HTERT RPE-1 (cell line): Measurements from ENCODE around the gene DLEC1.
"Not testable (repeated sequence)": the region's sequence is repeated elsewhere in the genome, so short reads cannot be mapped to it uniquely, and the experiment has no call there.

Experiments used
- in situ Hi-C: fragments of 300-500 bp; cut with MboI; formaldehyde crosslinking; loops from 4 replicates; pipeline ENCODE4 v1.14.3; 2020; ENCODE audit warnings: low sequenced_read_pairs

Gene DLEC1

DNA sequence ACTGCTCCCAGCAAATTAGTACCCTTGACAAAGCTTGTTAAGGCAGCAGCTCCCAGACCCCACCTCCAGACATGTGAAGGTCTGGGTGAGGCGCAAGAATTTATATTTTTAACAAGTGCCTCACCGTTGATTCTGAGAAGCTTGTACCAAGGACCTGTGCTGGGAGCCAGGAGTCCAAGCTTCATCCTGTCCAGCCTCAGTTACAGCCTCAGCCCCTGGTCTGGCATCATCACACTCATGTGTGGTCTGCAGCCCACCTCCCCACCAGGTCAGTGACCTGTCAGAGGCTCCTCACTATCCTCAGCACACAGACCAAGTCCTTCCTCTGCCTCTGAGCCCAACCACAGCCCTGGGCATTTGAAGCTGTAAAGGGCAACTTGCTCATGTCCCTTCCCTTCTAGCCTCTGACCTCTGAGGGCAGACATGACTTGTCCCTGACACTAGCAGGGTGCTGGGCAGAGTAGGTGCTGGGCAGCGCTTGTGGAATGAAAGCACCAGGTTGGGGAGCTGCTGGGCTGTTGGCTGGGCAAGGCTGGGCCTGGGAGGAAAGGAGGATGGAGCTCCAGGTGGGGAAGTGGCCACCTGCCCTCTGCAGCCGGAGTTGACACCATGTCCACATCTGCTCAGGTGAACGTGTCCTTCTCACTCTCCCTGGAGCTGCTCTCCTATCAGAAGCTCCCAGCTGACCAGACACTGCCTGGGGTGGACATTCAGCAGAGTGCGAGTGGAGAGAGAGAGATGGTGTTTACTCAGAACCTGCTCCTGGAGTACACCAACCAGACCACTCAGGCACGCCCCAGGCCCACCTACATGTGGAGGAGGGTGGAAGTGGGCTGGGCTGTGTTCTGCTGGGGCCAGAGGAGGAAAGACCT lies 81.0 kb downstream of the DLEC1 start:
- in situ Hi-C loops, result no loop called here

GRCh38 chr3:38120693-38121450 lies 81.9 kb downstream of the DLEC1 start:
- in situ Hi-C loops, result no loop called here

GRCh38 chr3:38121451-38121831 lies 82.4 kb downstream of the DLEC1 start:
- in situ Hi-C loops, result no loop called here

- in situ Hi-C loops, result no loop called here
Measured at GRCh38 chr3:38121832-38122461, 82.9 kb downstream of the DLEC1 start.

- in situ Hi-C loops, result no loop called here
Measured at GRCh38 chr3:38122712-38123290, 83.8 kb downstream of the DLEC1 start.

DNA sequence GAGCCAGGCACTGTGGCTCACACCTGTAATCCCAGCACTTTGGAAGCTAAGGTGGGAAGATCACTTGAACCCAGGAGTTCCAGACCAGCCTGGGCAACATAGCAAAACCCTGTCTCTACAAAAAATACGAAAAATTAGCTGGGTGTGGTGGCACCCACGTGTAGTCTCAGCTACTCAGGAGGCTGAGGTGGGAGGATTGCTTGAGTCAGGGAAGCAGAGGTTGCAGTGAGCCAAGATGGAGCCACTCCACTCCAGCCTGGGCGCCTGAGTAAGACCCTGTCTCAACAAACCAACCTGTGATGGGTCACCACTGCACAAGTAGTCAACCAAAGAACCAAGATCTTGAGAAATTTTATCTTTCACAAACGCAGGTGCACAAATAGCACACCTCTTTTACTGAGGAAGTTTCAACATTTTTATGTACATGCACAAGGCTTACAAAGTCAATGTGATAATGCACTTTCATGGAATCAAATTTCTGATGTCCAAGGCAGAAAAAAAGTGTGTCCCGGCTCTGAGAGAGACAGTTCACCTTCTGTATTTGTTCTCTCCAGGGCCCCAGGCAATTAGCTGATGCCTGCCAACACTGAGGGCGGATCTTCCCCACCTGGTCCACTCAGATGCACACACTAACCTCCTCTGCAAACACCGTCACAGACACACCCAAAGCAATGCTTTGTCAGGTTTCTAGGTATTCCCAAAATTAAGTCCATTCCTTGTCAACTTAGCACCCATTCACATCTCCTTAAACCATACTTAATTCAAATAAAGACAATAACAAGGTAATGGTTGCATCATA lies 85.5 kb downstream of the DLEC1 start:
- in situ Hi-C loops, result no loop called here

- in situ Hi-C loops, result no loop called here
Measured at GRCh38 chr3:38125305-38126120, 86.5 kb downstream of the DLEC1 start.

GRCh38 chr3:38126121-38126892 lies 87.3 kb downstream of the DLEC1 start:
- in situ Hi-C loops, result no loop called here

- in situ Hi-C loops, result no loop called here
Measured at GRCh38 chr3:38127611-38128302, 88.7 kb downstream of the DLEC1 start.

DNA sequence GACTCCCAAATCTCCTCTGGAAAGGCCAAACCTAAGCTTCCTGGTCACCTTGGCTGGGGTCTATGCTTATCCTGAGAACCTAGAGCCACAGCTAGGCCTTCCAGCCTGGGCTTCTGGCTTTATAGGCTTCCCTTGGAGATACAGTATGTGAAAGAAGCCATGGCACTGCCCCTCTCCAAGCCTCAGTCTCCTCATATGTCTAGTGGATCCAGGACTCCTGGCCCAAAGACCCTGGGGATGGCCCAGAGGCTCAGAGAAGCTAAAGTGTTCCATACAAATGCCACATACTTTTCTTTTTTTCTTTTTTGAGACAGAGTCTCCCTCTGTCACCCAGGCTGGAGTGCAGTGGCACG lies 89.3 kb downstream of the DLEC1 start:
- in situ Hi-C loops, result no loop called here

- in situ Hi-C loops, result no loop called here
Measured at GRCh38 chr3:38129058-38129457, 90.0 kb downstream of the DLEC1 start.

- in situ Hi-C loops, result no loop called here
Measured at GRCh38 chr3:38130631-38131065, 91.6 kb downstream of the DLEC1 start.

DNA sequence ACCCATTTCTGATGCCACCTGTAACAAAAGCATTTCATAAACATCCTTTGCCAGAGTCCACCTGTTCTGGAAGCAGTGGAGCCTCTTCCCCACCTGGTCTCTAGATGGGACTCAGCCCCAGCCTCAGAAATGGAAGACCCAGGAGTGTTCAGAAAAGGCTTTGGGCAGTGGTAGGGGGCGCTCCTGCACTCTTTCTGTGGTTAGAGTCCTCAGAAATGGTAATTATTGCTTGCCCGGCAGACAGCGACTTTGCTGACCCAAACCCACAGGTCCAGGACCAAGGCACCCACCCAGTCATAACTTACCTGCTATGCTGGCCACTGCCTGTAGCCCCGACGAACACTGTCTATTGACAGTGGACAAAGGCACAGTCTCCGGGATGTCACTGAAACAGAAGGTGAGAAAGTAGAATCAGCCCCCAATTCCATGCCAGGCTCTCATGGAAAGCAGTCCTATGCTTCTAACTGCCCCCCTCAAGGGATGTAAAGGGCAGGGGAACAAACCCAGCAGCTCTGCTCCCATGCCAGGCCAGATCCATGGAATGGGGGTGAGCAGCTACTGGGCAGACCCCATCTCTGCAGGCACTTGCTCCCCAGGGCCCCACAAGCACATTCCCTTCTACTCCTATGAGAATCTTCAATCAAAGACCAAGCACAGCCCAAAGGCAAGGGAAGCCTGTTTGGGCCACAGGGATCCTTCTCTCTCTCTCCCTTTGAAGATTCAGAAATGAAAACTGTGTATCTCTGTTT lies 92.8 kb downstream of the DLEC1 start:
- in situ Hi-C loops, result no loop called here

DNA sequence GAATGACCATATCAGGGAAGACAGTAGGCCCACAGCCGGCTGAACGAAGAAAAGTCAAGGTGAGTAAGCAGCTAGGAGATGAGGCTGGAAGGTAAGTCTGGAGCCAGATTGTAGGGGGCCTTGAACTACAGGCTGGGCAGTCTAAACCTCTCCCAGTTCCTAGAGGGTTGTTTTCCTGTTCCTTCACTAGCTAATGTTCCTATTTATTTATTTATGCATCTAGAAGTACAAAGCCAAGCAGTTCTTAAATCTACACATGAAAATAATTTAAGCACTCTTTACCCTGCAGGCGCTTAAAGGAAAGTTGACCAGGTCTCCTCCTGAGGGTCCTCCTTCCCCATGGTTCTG lies 94.2 kb downstream of the DLEC1 start:
- in situ Hi-C loops, result no loop called here

GRCh38 chr3:38133557-38134405 lies 94.8 kb downstream of the DLEC1 start:
- in situ Hi-C loops, result no loop called here

DNA sequence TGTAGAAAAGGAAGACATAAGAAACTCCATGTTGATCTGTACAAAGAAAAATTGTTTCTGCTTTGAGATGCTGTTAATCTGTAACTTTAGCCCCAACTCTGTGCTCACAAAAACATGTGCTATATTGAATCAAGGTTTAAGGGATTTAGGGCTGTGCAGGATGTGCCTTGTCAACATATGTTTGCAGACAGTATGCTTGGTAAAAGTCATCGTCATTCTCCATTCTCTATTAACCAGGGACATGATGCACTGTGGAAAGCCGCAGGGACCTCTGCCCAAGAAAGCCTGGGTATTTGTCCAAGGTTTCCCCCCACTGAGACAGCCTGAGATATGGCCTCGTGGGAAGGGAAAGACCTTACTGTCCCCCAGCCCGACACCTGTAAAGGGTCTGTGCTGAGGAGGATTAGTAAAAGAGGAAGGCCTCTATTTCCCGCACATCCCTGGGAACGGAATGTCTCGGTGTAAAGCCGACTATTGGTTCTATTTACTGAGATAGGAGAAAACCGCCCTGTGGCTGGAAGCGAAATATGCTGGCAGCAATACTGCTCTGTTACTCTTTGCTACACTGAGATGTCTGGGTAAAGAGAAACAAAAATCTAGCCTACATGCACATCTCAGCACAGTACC lies 95.6 kb downstream of the DLEC1 start:
- in situ Hi-C loops, result not testable (repeated sequence)
